BJ (cell line): ENCODE data around the gene ADCY3. TPM values are rescaled to one million over a fixed set of nuclear protein-coding genes. Genes with fewer than 3 reads are reported as not detected.

Experiments used
- CTCF ChIA-PET: fragments of 350-600 bp; formaldehyde crosslinking; extraction: SDS; loops from one replicate; lab custom pipeline; 2021; ENCODE audit warnings: antibody characterized with exemption, inconsistent platforms; lab: Yijun Ruan, JAX
- POLR2A ChIA-PET: fragments of 300-600 bp; sonication (Branson Sonifier 250); formaldehyde crosslinking; extraction: SDS; loops from one replicate; lab custom pipeline; 2021; ENCODE audit warnings: antibody characterized with exemption; lab: Charles Lee
- DNase-seq: peaks from one replicate; pipeline ENCODE4 v3.0.0-alpha.2; 2011; ENCODE audit warnings: low read depth
- H3K27me3 ChIP-seq: 2 replicates; pipeline ENCODE4 v1.6.0; 2011; ENCODE audit warnings: low read length; ENCODE audit not compliant: control insufficient read depth, insufficient read depth
- H3K36me3 ChIP-seq: 2 replicates; pipeline ENCODE4 v1.5.1; 2011; ENCODE audit warnings: low read length; ENCODE audit not compliant: control insufficient read depth, insufficient read depth
- H3K4me3 ChIP-seq: 2 replicates; pipeline ENCODE4 v1.5.1; 2011; ENCODE audit warnings: low read depth, mild to moderate bottlenecking, control low read depth, low read length
- CTCF ChIP-seq: IDR thresholded peaks from 2 replicates; pipeline ENCODE4 v1.5.1; 2011; ENCODE audit warnings: low read depth, mild to moderate bottlenecking, control low read depth, inconsistent platforms, low read length, moderate library complexity; ENCODE audit not compliant: insufficient read depth
- polyA plus RNA-seq: library from polyadenylated mRNA; depleted of rRNA; stranded (reverse); fragments of >200 nt; gene quantifications from 2 replicates; pipeline ENCODE4 v1.2.3, GENCODE V29; 2011

ADCY3 gene
- polyA plus RNA-seq, 1 experiment = 73.3 TPM

DNA sequence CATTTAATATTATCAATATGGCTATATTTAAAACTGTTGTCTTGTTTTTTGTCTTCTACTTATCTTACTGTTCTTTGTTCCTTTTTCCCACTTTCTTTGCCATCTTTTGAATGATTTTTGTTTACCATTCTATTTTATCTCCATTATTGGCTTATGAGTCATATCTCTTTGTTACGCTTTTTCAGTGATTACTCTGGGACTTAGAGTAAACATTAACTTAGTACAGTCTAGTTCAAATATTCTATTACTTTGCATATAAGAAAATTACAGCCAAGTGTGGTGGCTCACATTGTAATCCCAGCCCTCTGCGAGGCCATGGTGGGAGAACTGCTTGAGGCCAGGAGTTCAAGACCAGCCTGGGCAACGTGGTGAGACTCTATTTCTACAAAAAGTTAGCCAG is 26.1 kb downstream of the ADCY3 start:
- ChIA-PET CTCF (no interaction called here), POLR2A (no interaction called here)
- Histone ChIP-seq H3K36me3 (no peaks in the 10 kb centered on the region), H3K4me3 (no peak overlapping the region), H3K27me3 (no peaks in the 10 kb centered on the region)
- DNase-seq = no peak
- TF ChIP-seq CTCF = no peak

GRCh38 chr2:24892928-24893327 is 27.1 kb downstream of the ADCY3 start:
- Histone ChIP-seq H3K36me3 (no peaks in the 10 kb centered on the region; the same call in 1 of the 2 replicates), H3K4me3 (no peak overlapping the region), H3K27me3 (no peaks in the 10 kb centered on the region)
- no peak for DNase-seq
- CTCF ChIA-PET = no interaction called here
- POLR2A ChIA-PET = no interaction called here
- no peak for TF ChIP-seq CTCF

DNA sequence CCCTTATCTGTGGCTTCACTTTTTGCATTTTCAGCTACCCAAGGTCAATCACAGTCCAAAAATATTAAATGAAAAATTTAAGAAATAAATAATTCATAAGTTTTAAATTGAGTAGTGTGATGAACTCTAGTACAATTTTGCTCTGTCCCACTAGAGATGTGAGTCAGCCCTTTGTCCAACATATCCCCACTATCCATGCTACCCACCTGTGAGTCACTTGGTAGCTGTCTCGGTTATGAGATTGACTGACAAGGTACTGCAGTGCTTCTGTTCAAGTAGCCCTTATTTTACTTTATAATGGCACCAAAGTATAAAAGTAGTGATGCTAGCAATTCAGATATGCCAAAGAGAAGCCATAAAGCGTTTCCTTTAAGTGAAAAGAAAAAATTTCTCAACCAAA is 28.8 kb downstream of the ADCY3 start:
- ChIA-PET CTCF (no interaction called here), POLR2A (no interaction called here)
- no peaks in the 10 kb centered on the region for H3K27me3 ChIP-seq
- H3K36me3 ChIP-seq = no peaks in the 10 kb centered on the region; the same call in 1 of the 2 replicates
- no peak for DNase-seq
- no peak for TF ChIP-seq CTCF
- H3K4me3 ChIP-seq = no peak overlapping the region

- TF ChIP-seq CTCF = no peak
- no peaks in the 10 kb centered on the region; the same call in 1 of the 2 replicates for H3K36me3 ChIP-seq
- DNase-seq = no peak
- ChIA-PET POLR2A (no interaction called here), CTCF (no interaction called here)
- no peak overlapping the region for H3K4me3 ChIP-seq
- H3K27me3 ChIP-seq = no peaks in the 10 kb centered on the region
Observed at GRCh38 chr2:24889221-24889620, 30.8 kb downstream of the ADCY3 start.

- POLR2A ChIA-PET = no interaction called here
- no peaks in the 10 kb centered on the region for H3K27me3 ChIP-seq
- H3K36me3 ChIP-seq = no peaks in the 10 kb centered on the region; the same call in 1 of the 2 replicates
- H3K4me3 ChIP-seq = no peak overlapping the region
- no peak for DNase-seq
- CTCF ChIA-PET = no interaction called here
- TF ChIP-seq CTCF = no peak
Observed at GRCh38 chr2:24888177-24888576, 31.9 kb downstream of the ADCY3 start.
